IMR-90 (cell line): ENCODE measurements around the gene BRD1. TPM values are rescaled to one million over a fixed set of nuclear protein-coding genes. Genes with fewer than 3 reads are reported as not detected.

ENCODE experiments used
- ATAC-seq: fragments of 200-7000 bp; cut with Tn5 transposase; 2 replicates; pipeline ENCODE4 v1.9.1; 2020; ENCODE audit warnings: low read depth, mild to moderate bottlenecking, moderate library complexity
- BruUV-seq: library from RNA; stranded (reverse); fragments of 400-500 nt; replicated peaks from 2 replicates; lab custom pipeline; 2021; lab: Mats Ljungman, UMichigan
- CTCF ChIA-PET: fragments of 300-600 bp; formaldehyde crosslinking; extraction: SDS; loops from one replicate; lab custom pipeline; 2021; ENCODE audit warnings: antibody characterized with exemption; lab: Yijun Ruan, JAX
- POLR2A ChIA-PET: fragments of 300-600 bp; sonication (Branson Sonifier 250); formaldehyde crosslinking; loops from one replicate; lab custom pipeline; 2022; ENCODE audit warnings: antibody characterized with exemption; ENCODE audit not compliant: unreplicated experiment; lab: Charles Lee
- DNase-seq: peaks from one replicate; pipeline ENCODE4 v3.0.0; 2013
- H2AFZ ChIP-seq: replicated peaks from 2 replicates; pipeline ENCODE3; 2013; ENCODE audit warnings: low read length, mild to moderate bottlenecking; ENCODE audit not compliant: poor library complexity
- H2AK5ac ChIP-seq: 2 replicates; pipeline ENCODE4 v1.6.1; 2013; ENCODE audit warnings: low read depth, low read length, inconsistent platforms
- H2AK9ac ChIP-seq: replicated peaks from 2 replicates; pipeline ENCODE3; 2013; ENCODE audit warnings: mild to moderate bottlenecking, low read depth, low read length, moderate library complexity; ENCODE audit not compliant: poor library complexity
- H2BK120ac ChIP-seq: 2 replicates; pipeline ENCODE4 v1.6.1; 2013; ENCODE audit warnings: low read depth, low read length, inconsistent platforms
- H2BK15ac ChIP-seq: 3 replicates; pipeline ENCODE4 v1.6.1; 2013; ENCODE audit warnings: low read depth, low read length, inconsistent platforms
- H2BK20ac ChIP-seq: 2 replicates; pipeline ENCODE4 v1.6.1; 2013; ENCODE audit warnings: low read depth, mild to moderate bottlenecking, inconsistent platforms, low read length, moderate library complexity
- H2BK5ac ChIP-seq: 2 replicates; pipeline ENCODE4 v1.6.1; 2013; ENCODE audit warnings: mild to moderate bottlenecking, low read depth, low read length, inconsistent platforms; ENCODE audit not compliant: poor library complexity, severe bottlenecking
- H3K14ac ChIP-seq: replicated peaks from 2 replicates; pipeline ENCODE4 v1.6.1; 2013; ENCODE audit warnings: low read depth, low read length, inconsistent platforms
- H3K18ac ChIP-seq: 2 replicates; pipeline ENCODE4 v1.6.1; 2013; ENCODE audit warnings: low read depth, low read length, control low read depth
- H3K23ac ChIP-seq: 2 replicates; pipeline ENCODE4 v1.6.1; 2013; ENCODE audit warnings: low read depth, low read length, inconsistent platforms
- H3K27ac ChIP-seq: 2 replicates; pipeline ENCODE4 v1.5.1; 2013; ENCODE audit warnings: mild to moderate bottlenecking, control low read depth, low read length; ENCODE audit not compliant: insufficient read depth
- H3K27me3 ChIP-seq: 2 replicates; pipeline ENCODE4 v1.6.1; 2013; ENCODE audit warnings: low read length; ENCODE audit not compliant: control insufficient read depth, insufficient read depth
- H3K36me3 ChIP-seq: 2 replicates; pipeline ENCODE4 v1.6.1; 2013; ENCODE audit warnings: low read length, mixed read lengths; ENCODE audit not compliant: control insufficient read depth, insufficient read depth
- H3K4ac ChIP-seq: 2 replicates; pipeline ENCODE4 v1.6.1; 2013; ENCODE audit warnings: low read depth, low read length, inconsistent platforms
- H3K4me1 ChIP-seq: 2 replicates; pipeline ENCODE4 v1.6.1; 2013; ENCODE audit warnings: low read length, mixed read lengths; ENCODE audit not compliant: control insufficient read depth, insufficient read depth
- H3K4me2 ChIP-seq: 2 replicates; pipeline ENCODE4 v1.6.1; 2013; ENCODE audit warnings: low read depth, mild to moderate bottlenecking, control low read depth, low read length, moderate library complexity
- H3K4me3 ChIP-seq: 2 replicates; pipeline ENCODE4 v1.5.1; 2013; ENCODE audit warnings: low read depth, mild to moderate bottlenecking, control low read depth, low read length, moderate library complexity; ENCODE audit not compliant: insufficient read depth
- H3K56ac ChIP-seq: 2 replicates; pipeline ENCODE4 v1.6.1; 2013; ENCODE audit warnings: low read length, inconsistent platforms; ENCODE audit not compliant: insufficient read depth; ENCODE audit errors: extremely low read depth
- H3K79me1 ChIP-seq, 2 experiments: 2 replicates each; pipeline ENCODE4 v1.6.1; 2013; ENCODE audit warnings: low read length in 2 of 2, inconsistent platforms in 1 of 2, low read depth in 1 of 2
- H3K9ac ChIP-seq: 2 replicates; pipeline ENCODE4 v1.6.1; 2013; ENCODE audit warnings: low read depth, low read length, control low read depth
- H3K9me1 ChIP-seq: 2 replicates; pipeline ENCODE4 v1.6.1; 2013; ENCODE audit warnings: low read length, inconsistent platforms; ENCODE audit not compliant: insufficient read depth
- H3K9me3 ChIP-seq: 2 replicates; pipeline ENCODE4 v1.6.1; 2013; ENCODE audit warnings: low read length; ENCODE audit not compliant: control insufficient read depth, insufficient read depth
- H4K20me1 ChIP-seq: 2 replicates; pipeline ENCODE4 v1.6.1; 2013; ENCODE audit warnings: low read length, inconsistent platforms; ENCODE audit not compliant: insufficient read depth
- H4K5ac ChIP-seq: 2 replicates; pipeline ENCODE4 v1.6.1; 2013; ENCODE audit warnings: mild to moderate bottlenecking, low read depth, low read length, control low read depth
- H4K8ac ChIP-seq, 2 experiments: 2 replicates each; pipeline ENCODE4 v1.6.1; 2013; ENCODE audit warnings: low read depth in 2 of 2, low read length in 2 of 2, control low read depth in 1 of 2, inconsistent platforms in 1 of 2
- H4K91ac ChIP-seq: 2 replicates; pipeline ENCODE4 v1.6.1; 2013; ENCODE audit warnings: low read depth, low read length, inconsistent platforms; ENCODE audit not compliant: insufficient read depth
- BHLHE40 ChIP-seq: fragments of 150-350 bp; IDR thresholded peaks from 2 replicates; pipeline ENCODE4 v1.6.1; 2016; ENCODE audit warnings: mild to moderate bottlenecking, low read depth, low read length
- CEBPB ChIP-seq: IDR thresholded peaks from 2 replicates; pipeline ENCODE4 v1.6.1; 2012; ENCODE audit warnings: low read depth, low read length, improper control_type of control experiment
- CHD1 ChIP-seq: IDR thresholded peaks from 2 replicates; pipeline ENCODE4 v1.6.1; 2012; ENCODE audit warnings: low read depth, low read length, improper control_type of control experiment
- ELK1 ChIP-seq: fragments of 150-350 bp; IDR thresholded peaks from 2 replicates; pipeline ENCODE4 v1.6.1; 2016; ENCODE audit warnings: low read depth, mild to moderate bottlenecking, low read length, moderate library complexity, borderline replicate concordance
- FOS ChIP-seq: fragments of 150-350 bp; IDR thresholded peaks from 2 replicates; pipeline ENCODE4 v1.6.1; 2016; ENCODE audit warnings: low read depth, low read length
- MAFK ChIP-seq: IDR thresholded peaks from 2 replicates; pipeline ENCODE4 v1.6.1; 2012; ENCODE audit warnings: low read depth, low read length, improper control_type of control experiment
- MAZ ChIP-seq: IDR thresholded peaks from 2 replicates; pipeline ENCODE4 v1.6.1; 2012; ENCODE audit warnings: low read depth, mild to moderate bottlenecking, low read length, improper control_type of control experiment, moderate library complexity, borderline replicate concordance
- MXI1 ChIP-seq: IDR thresholded peaks from 2 replicates; pipeline ENCODE4 v1.6.1; 2012; ENCODE audit warnings: low read depth, mild to moderate bottlenecking, low read length, moderate library complexity, borderline replicate concordance
- NFE2L2 ChIP-seq: fragments of 150-350 bp; IDR thresholded peaks from 2 replicates; pipeline ENCODE4 v1.6.1; 2016; ENCODE audit warnings: low read depth, mild to moderate bottlenecking, low read length
- POLR2A ChIP-seq: IDR thresholded peaks from 2 replicates; pipeline ENCODE4 v1.6.1; 2012; ENCODE audit warnings: mild to moderate bottlenecking, low read depth, low read length
- RAD21 ChIP-seq: IDR thresholded peaks from 2 replicates; pipeline ENCODE4 v1.6.1; 2012; ENCODE audit warnings: low read length, improper control_type of control experiment
- RCOR1 ChIP-seq: IDR thresholded peaks from 2 replicates; pipeline ENCODE4 v1.6.1; 2012; ENCODE audit warnings: mild to moderate bottlenecking, low read length, improper control_type of control experiment; ENCODE audit not compliant: insufficient replicate concordance
- RFX5 ChIP-seq: IDR thresholded peaks from 2 replicates; pipeline ENCODE4 v1.8.0; 2012; ENCODE audit warnings: low read depth, mild to moderate bottlenecking, low read length, moderate library complexity
- SMC3 ChIP-seq: fragments of 150-350 bp; IDR thresholded peaks from 2 replicates; pipeline ENCODE4 v1.6.1; 2016; ENCODE audit warnings: low read depth, mild to moderate bottlenecking, antibody characterized with exemption, low read length, moderate library complexity
- USF2 ChIP-seq: fragments of 150-350 bp; IDR thresholded peaks from 2 replicates; pipeline ENCODE4 v1.6.1; 2017; ENCODE audit warnings: mild to moderate bottlenecking, antibody characterized with exemption, low read length, low read depth
- WGBS, 2 experiments: methylation state at CpG; one replicate each; pipeline versions ENCODE4 v1.1.5 to v1.1.7; 2013; ENCODE audit warnings: missing lambda C conversion rate in 2 of 2; ENCODE audit not compliant: insufficient read length in 1 of 2; ENCODE audit errors: extremely low coverage in 2 of 2; 5-methylcytosine and 5-hydroxymethylcytosine counted together
- dilution Hi-C: fragments of 300-500 bp; cut with HindIII; formaldehyde crosslinking; loops from one replicate; pipeline ENCODE4 v1.14.3; 2018; ENCODE audit warnings: low sequenced_read_pairs; ENCODE audit not compliant: unreplicated experiment
- in situ Hi-C: fragments of 300-500 bp; cut with MboI; formaldehyde crosslinking; loops from 3 replicates; pipeline ENCODE4 v1.14.3; 2019; ENCODE audit warnings: low sequenced_read_pairs, inconsistent platforms, mixed read lengths
- intact Hi-C: fragments of 100-400 bp; cut with micrococcal nuclease; formaldehyde crosslinking; loops from 2 replicates; pipeline ENCODE4 v1.10.0; 2022
- polyA plus RNA-seq, 3 experiments: library from polyadenylated mRNA; depleted of rRNA; stranded (reverse); fragments of >200 nt; gene quantifications; 2 replicates each; pipeline ENCODE4 v1.2.3, GENCODE V29; 2012; ENCODE audit warnings: low replicate concordance in 1 of 3
- total RNA-seq: library from RNA; depleted of rRNA; stranded (reverse); fragments of >200 nt; gene quantifications from 2 replicates; pipeline ENCODE4 v1.2.3, GENCODE V29; 2012
- TF ChIP-seq, protein P1 (sequence below): conservative IDR thresholded peaks from 2 replicates; pipeline ENCODE4 v1.5.1; 2012; ENCODE audit warnings: mild to moderate bottlenecking, low read depth, low read length, improper control_type of control experiment

The BRD1 gene
- total and polyA plus RNA-seq, 2 of the 4 experiments (the other 2 are of a cell fraction), result 10.0 to 10.6 TPM

DNA sequence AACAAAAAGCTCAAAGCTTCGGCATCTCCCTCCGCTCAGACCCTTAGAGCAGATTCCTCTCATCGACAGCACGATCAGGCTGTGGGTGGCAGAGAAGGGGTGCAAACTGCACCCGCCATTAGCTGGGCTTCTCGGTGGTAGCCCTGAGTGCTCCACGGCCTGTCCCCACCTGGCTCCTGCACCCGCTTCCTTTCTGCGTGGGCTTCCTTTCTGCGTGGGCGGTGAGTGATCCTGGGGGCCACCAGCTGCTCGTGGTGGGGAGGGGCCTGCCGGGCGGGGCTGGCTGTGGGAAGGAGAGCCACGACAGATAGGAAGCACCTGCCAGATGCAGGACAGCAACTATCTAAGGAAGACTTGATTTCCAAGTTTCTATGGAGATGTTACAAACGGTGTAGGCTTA is 55.0 kb downstream of the BRD1 start:
- intact Hi-C loops, result no loop called here

More for the DNA sequence above, 55.0 kb downstream of the BRD1 start:
- ATAC-seq, result no peak
- Histone ChIP-seq H3K18ac (no peak overlapping the region), H3K4me1 (peaks cover 11% of the 10 kb centered on the region), H2AFZ (no peak overlapping the region), H2BK5ac (no peak overlapping the region), H3K9me3 (no peaks in the 10 kb centered on the region), H3K56ac (no peak overlapping the region), H2BK20ac (no peak overlapping the region), H3K4me3 (no peak overlapping the region), H3K4ac (no peak overlapping the region), H4K91ac (no peak overlapping the region), H3K36me3 (peaks cover 47% of the 10 kb centered on the region), H3K27me3 (no peaks in the 10 kb centered on the region), H2BK120ac (no peak overlapping the region), H2AK9ac (no peak overlapping the region), H3K23ac (no peak overlapping the region), H3K4me2 (no peak overlapping the region), H3K9me1 (no peaks in the 10 kb centered on the region), H4K8ac (no peak overlapping the region), H3K14ac (no peak overlapping the region), H4K5ac (no peak overlapping the region), H3K9ac (no peak overlapping the region), H3K79me1 (peaks cover 0 to 8% of the 10 kb centered on the region in 2 experiments; a peak in 1 of 4 replicates), H2BK15ac (no peak overlapping the region), H2AK5ac (no peak overlapping the region), H3K27ac (no peak overlapping the region), H4K20me1 (peaks cover 21% of the 10 kb centered on the region)
- TF ChIP-seq MAFK, result no peak
- TF ChIP-seq USF2, result no peak
- TF ChIP-seq NFE2L2, result no peak
- no peak for TF ChIP-seq CEBPB
- TF ChIP-seq RFX5, result no peak
- TF ChIP-seq FOS, result no peak
- TF ChIP-seq POLR2A, result no peak
- no peak for TF ChIP-seq MXI1
- TF ChIP-seq CHD1, result no peak
- TF ChIP-seq SMC3, result no peak
- no peak for TF ChIP-seq RCOR1
- TF ChIP-seq, protein P1, sequence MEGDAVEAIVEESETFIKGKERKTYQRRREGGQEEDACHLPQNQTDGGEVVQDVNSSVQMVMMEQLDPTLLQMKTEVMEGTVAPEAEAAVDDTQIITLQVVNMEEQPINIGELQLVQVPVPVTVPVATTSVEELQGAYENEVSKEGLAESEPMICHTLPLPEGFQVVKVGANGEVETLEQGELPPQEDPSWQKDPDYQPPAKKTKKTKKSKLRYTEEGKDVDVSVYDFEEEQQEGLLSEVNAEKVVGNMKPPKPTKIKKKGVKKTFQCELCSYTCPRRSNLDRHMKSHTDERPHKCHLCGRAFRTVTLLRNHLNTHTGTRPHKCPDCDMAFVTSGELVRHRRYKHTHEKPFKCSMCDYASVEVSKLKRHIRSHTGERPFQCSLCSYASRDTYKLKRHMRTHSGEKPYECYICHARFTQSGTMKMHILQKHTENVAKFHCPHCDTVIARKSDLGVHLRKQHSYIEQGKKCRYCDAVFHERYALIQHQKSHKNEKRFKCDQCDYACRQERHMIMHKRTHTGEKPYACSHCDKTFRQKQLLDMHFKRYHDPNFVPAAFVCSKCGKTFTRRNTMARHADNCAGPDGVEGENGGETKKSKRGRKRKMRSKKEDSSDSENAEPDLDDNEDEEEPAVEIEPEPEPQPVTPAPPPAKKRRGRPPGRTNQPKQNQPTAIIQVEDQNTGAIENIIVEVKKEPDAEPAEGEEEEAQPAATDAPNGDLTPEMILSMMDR, result no peak
- TF ChIP-seq ELK1, result no peak
- TF ChIP-seq RAD21, result no peak
- no peak for TF ChIP-seq MAZ
- no peak for TF ChIP-seq BHLHE40
- DNase-seq, result no peak
- dilution Hi-C loops (no loop called here), in situ Hi-C loops (no loop called here)
- ChIA-PET CTCF (no interaction called here), POLR2A (no interaction called here)
- 80% methylated on average over 3 of the region's 16 CpGs; no CpG with 5 or more reads in 1 of the 2 experiments for WGBS, 2 experiments
- no TSS peak for BruUV-seq
